HepG2 (cell line): ENCODE data around the gene CGREF1. TPM values are rescaled to one million over a fixed set of nuclear protein-coding genes. Genes with fewer than 3 reads are reported as not detected.

Experiments used
- ATAC-seq: fragments of 200-7000 bp; cut with Tn5 transposase; 3 replicates; pipeline ENCODE4 v1.9.1; 2020; ENCODE audit warnings: mild to moderate bottlenecking, moderate library complexity
- BruUV-seq: library from RNA; stranded (reverse); fragments of 400-500 nt; replicated peaks from 2 replicates; lab custom pipeline; 2021; lab: Mats Ljungman, UMichigan
- CTCF ChIA-PET: fragments of 300-600 bp; formaldehyde crosslinking; extraction: SDS; loops from one replicate; lab custom pipeline; 2021; ENCODE audit warnings: low total read pairs, inconsistent platforms, low intra/inter-chr PET ratio; lab: Yijun Ruan, JAX
- POLR2A ChIA-PET: fragments of 350-600 bp; sonication (Branson Sonifier 250); formaldehyde crosslinking; loops from one replicate; lab custom pipeline; 2020; ENCODE audit warnings: antibody characterized with exemption, inconsistent platforms; lab: Yijun Ruan, JAX
- DNase-seq: peaks from one replicate; pipeline ENCODE4 v3.0.0-alpha.2; 2015; ENCODE audit warnings: low spot score
- FAIRE-seq: peaks from 3 replicates; lab custom pipeline; 2011; peaks lifted over from hg19 to GRCh38; lab: Jason Lieb, UNC
- H2AFZ ChIP-seq: one replicate; pipeline ENCODE4 v1.6.1; 2011; ENCODE audit warnings: low read length, inconsistent platforms
- H3K27ac ChIP-seq: fragments of 300-600 bp; 3 replicates; pipeline ENCODE4 v1.8.0; 2011; ENCODE audit warnings: mixed run types, mild to moderate bottlenecking, mixed read lengths, low read length, inconsistent platforms; ENCODE audit not compliant: insufficient read depth; ENCODE audit errors: extremely low read length
- H3K27me3 ChIP-seq, 2 experiments: fragments of 200-600 bp in 1 of 2; 2 replicates in 1 of 2; 3 replicates in 1 of 2; pipeline versions ENCODE4 v1.6.0 to v1.8.0; 2011; ENCODE audit warnings: low read length in 2 of 2, mild to moderate bottlenecking in 2 of 2, moderate library complexity in 2 of 2, inconsistent platforms in 1 of 2; ENCODE audit not compliant: insufficient read depth in 2 of 2, control insufficient read depth in 1 of 2
- H3K36me3 ChIP-seq, 2 experiments: fragments of 200-600 bp in 1 of 2; replicated peaks in 1 of 2; 2 replicates in 1 of 2; 3 replicates in 1 of 2; pipeline versions ENCODE4 v1.5.1 to v1.8.0; 2011; ENCODE audit warnings: low read length in 2 of 2, inconsistent platforms in 1 of 2; ENCODE audit not compliant: insufficient read depth in 2 of 2, control insufficient read depth in 1 of 2
- H3K4me1 ChIP-seq: 2 replicates; pipeline ENCODE4 v1.5.1; 2012; ENCODE audit warnings: low read length, inconsistent platforms; ENCODE audit not compliant: insufficient read depth
- H3K4me2 ChIP-seq: 2 replicates; pipeline ENCODE4 v1.6.0; 2011; ENCODE audit warnings: low read depth, low read length, inconsistent platforms
- H3K4me3 ChIP-seq, 3 experiments: fragments of 200-600 bp in 1 of 3; sonication (generic), shearing (Covaris generic) in 1 of 3; replicated peaks in 1 of 3; 2 replicates each; pipeline ENCODE4 v1.5.1; 2011 to 2016; ENCODE audit warnings: low read length in 3 of 3, inconsistent platforms in 2 of 3, low read depth in 2 of 3, mild to moderate bottlenecking in 2 of 3, control low read depth in 1 of 3, mixed read lengths in 1 of 3; ENCODE audit not compliant: insufficient read depth in 1 of 3
- H3K79me2 ChIP-seq: one replicate; pipeline ENCODE4 v1.6.1; 2011; ENCODE audit warnings: low read length, inconsistent platforms; ENCODE audit not compliant: insufficient read depth
- H3K9ac ChIP-seq: 2 replicates; pipeline ENCODE4 v1.6.0; 2011; ENCODE audit warnings: mild to moderate bottlenecking, low read depth, low read length, inconsistent platforms; ENCODE audit not compliant: insufficient read depth
- H3K9me3 ChIP-seq: 2 replicates; pipeline ENCODE4 v1.5.1; 2012; ENCODE audit warnings: mild to moderate bottlenecking, low read length
- H4K20me1 ChIP-seq: 2 replicates; pipeline ENCODE4 v1.6.0; 2011; ENCODE audit warnings: inconsistent platforms, mild to moderate bottlenecking, low read length, moderate library complexity; ENCODE audit not compliant: insufficient read depth
- EED ChIP-seq: sonication (generic); formaldehyde crosslinking; IDR thresholded peaks from 2 replicates; pipeline ENCODE4 v1.5.0; 2020; ENCODE audit warnings: mild to moderate bottlenecking, missing genetic modification reagents
- GABPB1 ChIP-seq: IDR thresholded peaks from 2 replicates; pipeline ENCODE4 v1.6.1; 2016; ENCODE audit warnings: mild to moderate bottlenecking, missing genetic modification reagents, moderate library complexity, missing compliant biosample characterization
- HOXA9 ChIP-seq: sonication (generic); formaldehyde crosslinking; IDR thresholded peaks from 2 replicates; pipeline ENCODE4 v1.8.1; 2022; ENCODE audit warnings: missing genetic modification reagents, mild to moderate bottlenecking, moderate library complexity, borderline replicate concordance
- LCORL ChIP-seq, 2 experiments: fragments of 450-650 bp in 1 of 2; sonication (generic) in 1 of 2; formaldehyde crosslinking in 1 of 2; IDR thresholded peaks; 2 replicates each; pipeline versions ENCODE4 v1.5.0 to v1.6.1; 2017 to 2020; ENCODE audit warnings: antibody characterized with exemption in 1 of 2, missing genetic modification reagents in 1 of 2
- NONO ChIP-seq, 2 experiments: fragments of 450-650 bp in 1 of 2; sonication (generic) in 1 of 2; formaldehyde crosslinking in 1 of 2; IDR thresholded peaks in 1 of 2; conservative IDR thresholded peaks in 1 of 2; 2 replicates each; pipeline versions ENCODE4 v1.6.1 to v1.8.0; 2017 to 2022; ENCODE audit warnings: mild to moderate bottlenecking in 1 of 2, missing genetic modification reagents in 1 of 2, moderate library complexity in 1 of 2
- POLR2A ChIP-seq, 2 experiments: IDR thresholded peaks; 2 replicates each; pipeline ENCODE4 v1.6.1; 2011; ENCODE audit warnings: low read depth in 2 of 2, low read length in 2 of 2, mild to moderate bottlenecking in 1 of 2, moderate library complexity in 1 of 2; ENCODE audit not compliant: insufficient read depth in 1 of 2
- POLR2AphosphoS5 ChIP-seq: IDR thresholded peaks from 2 replicates; pipeline ENCODE4 v1.6.1; 2012; ENCODE audit warnings: low read depth, low read length
- UBTF ChIP-seq: sonication (generic); formaldehyde crosslinking; IDR thresholded peaks from 2 replicates; pipeline ENCODE4 v1.4.0; 2020; ENCODE audit warnings: mild to moderate bottlenecking, missing genetic modification reagents
- ZSCAN31 ChIP-seq: sonication (generic); formaldehyde crosslinking; IDR thresholded peaks from 2 replicates; pipeline ENCODE4 v1.5.0; 2020; ENCODE audit warnings: low read depth, mild to moderate bottlenecking, missing genetic modification reagents
- WGBS: methylation state at CpG from one replicate; pipeline ENCODE4 v1.1.6; 2017; ENCODE audit warnings: low lambda C conversion rate; 5-methylcytosine and 5-hydroxymethylcytosine counted together
- in situ Hi-C: cut with HindIII; loops from 2 replicates; pipeline ENCODE4 v1.10.0; 2017; ENCODE audit warnings: low pct_unique_long_range_greater_than_20kb; ENCODE audit not compliant: extremely low pct_ligation_motif_present
- intact Hi-C: fragments of 100-400 bp; cut with micrococcal nuclease; formaldehyde crosslinking; loops from one replicate; pipeline ENCODE4 v1.10.0; 2022; ENCODE audit not compliant: unreplicated experiment
- polyA plus RNA-seq, 8 experiments: library from polyadenylated mRNA; depleted of rRNA in 3 of 8; stranded (reverse) in 7 of 8; unstranded in 1 of 8; fragments of >200 nt; fragmentation: Illumina TruSeq in 4 of 8; extraction: Trizol in 4 of 8; gene quantifications; 2 replicates each; pipeline versions ENCODE4 v1.2.1 to v1.2.3, GENCODE V29; 2011 to 2016; ENCODE audit warnings: low read depth in 4 of 8, missing spikeins in 1 of 8, mixed read lengths in 1 of 8; ENCODE audit not compliant: insufficient read depth in 1 of 8
- total RNA-seq, 5 experiments: library from RNA; depleted of rRNA; stranded (reverse); fragments of >200 nt; fragmentation: Illumina TruSeq; extraction: Trizol; gene quantifications; 2 replicates each; pipeline ENCODE4 v1.2.3, GENCODE V29; 2016; ENCODE audit warnings: low read depth in 1 of 5
- TF ChIP-seq, protein P1 (sequence below): sonication (generic); formaldehyde crosslinking; IDR thresholded peaks from 2 replicates; pipeline ENCODE4 v1.4.0; 2020; ENCODE audit warnings: mild to moderate bottlenecking, missing genetic modification reagents, borderline replicate concordance

The CGREF1 gene
- total and polyA plus RNA-seq, 2 of the 13 experiments (the other 11 are each of a cell fraction or from before 2014, with no cell fraction given), result 13.9 to 23.4 TPM

GRCh38 chr2:27131429-27131828 is 12.5 kb upstream of the CGREF1 start:
- H3K79me2 ChIP-seq, result peaks cover 22% of the 10 kb centered on the region
- H3K27me3 ChIP-seq, result no peaks in the 10 kb centered on the region; a peak in 1 of 5 replicates
- ATAC-seq (no peak), DNase-seq (no peak), FAIRE-seq (no peak)
- no peak overlapping the region for H2AFZ ChIP-seq
- no peak overlapping the region for H3K4me3 ChIP-seq
- H4K20me1 ChIP-seq, result no peaks in the 10 kb centered on the region; the same call in 1 of the 2 replicates
- peak overlapping the region; percentile 96; the same call in 1 of the 2 replicates for H3K4me2 ChIP-seq
- peaks cover 45% of the 10 kb centered on the region for H3K4me1 ChIP-seq
- TF ChIP-seq NONO (IDR thresholded peaks at IDR 0.05), result no peak
- peak; percentile 29; the same call in 1 of the 2 replicates for TF ChIP-seq NONO (CRISPR knock-in tag; conservative IDR thresholded peaks at IDR 0.05)
- peak in 1 of 2 experiments; percentile 47; a peak in 2 of 4 replicates for TF ChIP-seq POLR2A (IDR thresholded peaks at IDR 0.05; ENCODE audit: insufficient read depth in 1 of 2, low read depth in 2 of 2, low read length in 2 of 2)
- TF ChIP-seq HOXA9, result 0 out of 2 replicates have a peak, but pooled peaks have one; percentile 32
- no peak for TF ChIP-seq ZSCAN31 (CRISPR knock-in tag)
- intact Hi-C loops, result no loop called here
- CTCF ChIA-PET, result no interaction called here
- no TSS peak for BruUV-seq
- H3K9me3 ChIP-seq, result no peaks in the 10 kb centered on the region
- H3K27ac ChIP-seq, result no peak overlapping the region
- no peak overlapping the region for H3K9ac ChIP-seq
- peaks cover 20 to 34% of the 10 kb centered on the region in 2 experiments for H3K36me3 ChIP-seq
- POLR2A ChIA-PET, result interaction anchor here (1.3 to 3.6 kb wide), 4 partner anchors 7 to 51 kb away, joined by 3 to 76 read pairs (median 19); partner anchors contain the start of genes ABHD1 and TCF23
- 99% methylated on average over 11 of the region's 11 CpGs for WGBS
- in situ Hi-C loops, result no loop called here

DNA sequence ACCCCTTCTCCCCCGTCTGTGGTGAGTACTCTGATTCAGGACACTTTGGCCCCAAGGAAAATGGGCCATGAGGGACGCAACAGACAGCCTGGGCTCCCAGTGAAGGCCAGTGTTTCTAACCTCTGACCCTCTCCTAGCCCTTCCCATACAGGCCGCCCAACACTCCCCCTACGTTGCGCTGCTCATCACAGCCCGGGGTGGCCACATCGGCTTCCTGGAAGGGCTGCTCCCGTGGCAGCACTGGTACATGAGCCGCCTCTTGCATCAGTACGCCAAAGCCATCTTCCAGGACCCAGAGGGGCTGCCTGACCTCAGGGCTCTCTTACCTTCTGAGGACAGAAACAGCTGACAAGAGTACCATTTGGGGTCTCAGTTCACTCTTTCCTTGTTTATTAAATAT is 11.5 kb upstream of the CGREF1 start:
- CTCF ChIA-PET, result no interaction called here
- 95% methylated on average over 9 of the region's 10 CpGs for WGBS
- TF ChIP-seq, protein P1, sequence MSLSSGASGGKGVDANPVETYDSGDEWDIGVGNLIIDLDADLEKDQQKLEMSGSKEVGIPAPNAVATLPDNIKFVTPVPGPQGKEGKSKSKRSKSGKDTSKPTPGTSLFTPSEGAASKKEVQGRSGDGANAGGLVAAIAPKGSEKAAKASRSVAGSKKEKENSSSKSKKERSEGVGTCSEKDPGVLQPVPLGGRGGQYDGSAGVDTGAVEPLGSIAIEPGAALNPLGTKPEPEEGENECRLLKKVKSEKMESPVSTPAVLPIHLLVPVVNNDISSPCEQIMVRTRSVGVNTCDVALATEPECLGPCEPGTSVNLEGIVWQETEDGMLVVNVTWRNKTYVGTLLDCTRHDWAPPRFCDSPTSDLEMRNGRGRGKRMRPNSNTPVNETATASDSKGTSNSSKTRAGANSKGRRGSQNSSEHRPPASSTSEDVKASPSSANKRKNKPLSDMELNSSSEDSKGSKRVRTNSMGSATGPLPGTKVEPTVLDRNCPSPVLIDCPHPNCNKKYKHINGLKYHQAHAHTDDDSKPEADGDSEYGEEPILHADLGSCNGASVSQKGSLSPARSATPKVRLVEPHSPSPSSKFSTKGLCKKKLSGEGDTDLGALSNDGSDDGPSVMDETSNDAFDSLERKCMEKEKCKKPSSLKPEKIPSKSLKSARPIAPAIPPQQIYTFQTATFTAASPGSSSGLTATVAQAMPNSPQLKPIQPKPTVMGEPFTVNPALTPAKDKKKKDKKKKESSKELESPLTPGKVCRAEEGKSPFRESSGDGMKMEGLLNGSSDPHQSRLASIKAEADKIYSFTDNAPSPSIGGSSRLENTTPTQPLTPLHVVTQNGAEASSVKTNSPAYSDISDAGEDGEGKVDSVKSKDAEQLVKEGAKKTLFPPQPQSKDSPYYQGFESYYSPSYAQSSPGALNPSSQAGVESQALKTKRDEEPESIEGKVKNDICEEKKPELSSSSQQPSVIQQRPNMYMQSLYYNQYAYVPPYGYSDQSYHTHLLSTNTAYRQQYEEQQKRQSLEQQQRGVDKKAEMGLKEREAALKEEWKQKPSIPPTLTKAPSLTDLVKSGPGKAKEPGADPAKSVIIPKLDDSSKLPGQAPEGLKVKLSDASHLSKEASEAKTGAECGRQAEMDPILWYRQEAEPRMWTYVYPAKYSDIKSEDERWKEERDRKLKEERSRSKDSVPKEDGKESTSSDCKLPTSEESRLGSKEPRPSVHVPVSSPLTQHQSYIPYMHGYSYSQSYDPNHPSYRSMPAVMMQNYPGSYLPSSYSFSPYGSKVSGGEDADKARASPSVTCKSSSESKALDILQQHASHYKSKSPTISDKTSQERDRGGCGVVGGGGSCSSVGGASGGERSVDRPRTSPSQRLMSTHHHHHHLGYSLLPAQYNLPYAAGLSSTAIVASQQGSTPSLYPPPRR (CRISPR knock-in tag), result no peak
- TF ChIP-seq GABPB1 (0 out of 2 replicates have a peak, but pooled peaks have one; percentile 14), POLR2AphosphoS5 (peak; percentile 1; the same call in 1 of the 2 replicates), LCORL (IDR thresholded peaks at IDR 0.05) (no peak), LCORL (CRISPR knock-in tag; IDR thresholded peaks at IDR 0.05) (no peak), UBTF (CRISPR knock-in tag) (0 out of 2 replicates have a peak, but pooled peaks have one; percentile 12), EED (CRISPR knock-in tag) (no peak)

More for the DNA sequence above, 11.5 kb upstream of the CGREF1 start:
- in situ Hi-C loops, result no loop called here
- H3K27me3 ChIP-seq, result no peaks in the 10 kb centered on the region; a peak in 1 of 5 replicates
- FAIRE-seq (no peak), DNase-seq (no peak), ATAC-seq (no peak)
- no peaks in the 10 kb centered on the region; the same call in 1 of the 2 replicates for H4K20me1 ChIP-seq
- no peak overlapping the region for H3K9ac ChIP-seq
- no peak overlapping the region for H3K4me2 ChIP-seq
- no TSS peak for BruUV-seq
- H3K4me3 ChIP-seq, result no peak overlapping the region
- H3K79me2 ChIP-seq, result peaks cover 22% of the 10 kb centered on the region
- H3K9me3 ChIP-seq, result no peaks in the 10 kb centered on the region
- H3K4me1 ChIP-seq, result peaks cover 51% of the 10 kb centered on the region
- H2AFZ ChIP-seq, result no peak overlapping the region
- POLR2A ChIA-PET, result interaction anchor here (1.4 kb wide), 1 partner anchor 18 kb away, joined by 4 read pairs; the partner anchor contains the start of gene TCF23
- intact Hi-C loops, result no loop called here
- H3K27ac ChIP-seq, result no peak overlapping the region
- H3K36me3 ChIP-seq, result peaks cover 20 to 34% of the 10 kb centered on the region in 2 experiments
